ENCODE measurements around the gene KRT7. TPM values are rescaled to one million over a fixed set of nuclear protein-coding genes. Genes with fewer than 3 reads are reported as not detected.
"Not testable (repeated sequence)": the region's sequence is repeated elsewhere in the genome, so short reads cannot be mapped to it uniquely, and the experiment has no call there.

The KRT7 gene
- total RNA-seq, 1 experiment from 2014 or later: 0.80 TPM

DNA sequence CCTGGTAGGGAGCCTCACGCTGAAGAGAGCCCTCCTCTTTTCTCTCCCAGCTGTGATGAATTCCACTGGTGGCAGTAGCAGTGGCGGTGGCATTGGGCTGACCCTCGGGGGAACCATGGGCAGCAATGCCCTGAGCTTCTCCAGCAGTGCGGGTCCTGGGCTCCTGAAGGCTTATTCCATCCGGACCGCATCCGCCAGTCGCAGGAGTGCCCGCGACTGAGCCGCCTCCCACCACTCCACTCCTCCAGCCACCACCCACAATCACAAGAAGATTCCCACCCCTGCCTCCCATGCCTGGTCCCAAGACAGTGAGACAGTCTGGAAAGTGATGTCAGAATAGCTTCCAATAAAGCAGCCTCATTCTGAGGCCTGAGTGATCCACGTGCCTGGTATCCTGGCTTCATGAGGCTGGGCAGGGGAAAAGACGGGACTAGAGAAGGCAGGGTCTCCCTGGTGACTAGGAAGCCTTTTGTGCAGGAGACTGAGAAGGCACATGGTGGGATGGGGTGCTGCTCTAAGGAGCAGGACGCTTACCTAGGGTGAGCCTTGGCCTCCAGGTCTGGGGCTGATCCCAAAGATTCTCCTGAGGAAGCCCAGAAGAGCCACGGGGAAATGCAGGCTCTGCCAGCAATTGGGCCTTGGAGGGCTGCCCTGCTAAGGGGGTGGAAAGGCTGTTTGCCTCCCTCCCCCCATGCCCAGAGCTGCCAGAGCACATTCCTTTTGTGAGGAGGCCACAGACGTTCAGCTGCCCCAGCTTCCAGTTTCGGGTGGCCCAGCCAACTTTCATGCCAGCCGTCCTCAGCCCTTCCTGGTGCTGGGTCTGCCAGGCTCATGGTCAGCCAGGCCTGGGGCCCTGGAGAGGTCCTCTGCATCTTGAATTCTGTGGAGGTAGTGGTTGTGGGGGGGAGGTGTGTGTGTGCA, 15.8 kb downstream of the KRT7 start:
- H3K4me3 ChIP-seq (ENCODE audit: insufficient read depth, low read depth, low read length): no peak overlapping the region
- no peaks in the 10 kb centered on the region for H3K36me3 ChIP-seq (replicated peaks; ENCODE audit: control insufficient read depth, insufficient read depth, low read length)
- peak; percentile 48 for DNase-seq
- H3K27me3 ChIP-seq (ENCODE audit: control insufficient read depth, insufficient read depth, low read length): peaks cover 14% of the 10 kb centered on the region

DNA sequence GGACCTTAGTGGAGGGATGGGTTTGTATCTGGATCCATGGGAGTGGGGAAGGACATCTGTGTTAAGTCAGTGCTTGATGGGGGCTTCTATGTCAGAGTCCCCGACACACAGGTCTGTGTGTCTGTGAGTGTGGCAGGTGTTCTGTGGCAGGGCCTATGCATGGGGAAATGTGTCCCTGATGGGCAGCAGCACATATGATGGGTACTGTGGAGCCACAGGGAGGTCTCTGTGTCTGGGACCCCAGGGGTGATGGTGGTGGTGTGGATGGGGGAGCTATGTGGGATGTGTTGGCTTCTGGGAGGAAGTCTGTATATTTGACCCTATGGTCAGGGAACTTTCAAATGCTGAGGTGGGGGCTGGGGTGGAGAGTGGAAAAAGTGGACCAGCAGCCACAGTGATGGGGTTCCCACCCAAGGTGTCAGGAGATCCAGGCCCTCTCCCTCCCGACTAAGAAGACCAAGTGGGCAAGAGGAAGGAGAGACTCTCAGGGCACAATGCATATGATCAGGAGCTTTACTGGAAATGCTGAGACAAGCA, 16.5 kb downstream of the KRT7 start:
- Histone ChIP-seq H3K36me3 (replicated peaks; ENCODE audit: control insufficient read depth, insufficient read depth, low read length) (no peaks in the 10 kb centered on the region), H3K4me3 (ENCODE audit: insufficient read depth, low read depth, low read length) (no peak overlapping the region; the same call in 1 of the 2 replicates), H3K27me3 (ENCODE audit: control insufficient read depth, insufficient read depth, low read length) (peaks cover 14% of the 10 kb centered on the region)
- DNase-seq: no peak

DNA sequence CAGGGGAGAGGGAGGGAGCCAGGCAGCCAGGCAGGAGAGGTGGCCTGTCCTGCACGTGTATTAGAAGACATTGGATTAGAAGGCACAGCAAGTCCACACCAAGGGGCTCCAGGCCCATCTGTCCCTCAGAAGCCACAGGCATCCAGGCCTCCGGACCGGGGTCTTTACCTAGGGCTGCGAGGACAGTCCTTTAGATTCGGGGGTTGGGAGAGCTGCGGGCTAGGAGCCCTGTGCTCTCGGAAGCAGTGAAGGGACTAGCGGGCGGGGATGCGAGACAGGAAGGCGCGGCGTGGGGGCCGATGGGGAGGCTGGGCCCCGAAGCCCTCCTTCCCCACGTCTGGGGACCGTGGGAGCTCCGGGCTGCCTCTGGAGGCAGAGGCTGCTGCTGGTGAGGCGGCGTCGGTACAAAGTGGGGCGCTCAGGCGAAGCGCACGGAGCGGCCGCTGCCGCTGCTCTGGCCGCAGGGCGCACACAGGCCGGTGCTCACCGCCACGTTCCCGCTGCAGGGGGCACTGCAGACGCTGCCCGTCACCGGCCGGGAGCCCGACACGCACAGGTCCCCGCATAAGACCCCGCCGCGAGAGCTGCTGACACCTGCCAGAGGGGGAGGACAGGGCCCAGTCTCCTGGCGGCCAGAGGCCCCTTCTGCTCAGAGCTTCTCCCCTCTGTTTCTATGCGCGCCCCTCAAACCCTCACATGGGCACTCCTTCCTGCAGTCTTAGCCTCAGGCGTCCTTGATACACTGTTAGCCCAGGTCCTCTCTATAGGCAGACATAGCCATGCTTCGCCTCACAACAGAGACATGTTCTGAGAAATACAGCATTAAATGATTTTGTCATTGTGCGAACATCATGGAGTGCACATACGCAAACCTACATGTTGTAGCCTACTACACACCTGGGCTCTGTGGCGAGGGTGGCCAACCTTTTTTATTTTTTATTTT, 17.3 kb downstream of the KRT7 start:
- peak; percentile 80 for DNase-seq
- H3K36me3 ChIP-seq (replicated peaks; ENCODE audit: control insufficient read depth, insufficient read depth, low read length): no peaks in the 10 kb centered on the region
- peak overlapping the region; percentile 34 for H3K4me3 ChIP-seq (ENCODE audit: insufficient read depth, low read depth, low read length)
- peaks cover 14% of the 10 kb centered on the region for H3K27me3 ChIP-seq (ENCODE audit: control insufficient read depth, insufficient read depth, low read length)

DNA sequence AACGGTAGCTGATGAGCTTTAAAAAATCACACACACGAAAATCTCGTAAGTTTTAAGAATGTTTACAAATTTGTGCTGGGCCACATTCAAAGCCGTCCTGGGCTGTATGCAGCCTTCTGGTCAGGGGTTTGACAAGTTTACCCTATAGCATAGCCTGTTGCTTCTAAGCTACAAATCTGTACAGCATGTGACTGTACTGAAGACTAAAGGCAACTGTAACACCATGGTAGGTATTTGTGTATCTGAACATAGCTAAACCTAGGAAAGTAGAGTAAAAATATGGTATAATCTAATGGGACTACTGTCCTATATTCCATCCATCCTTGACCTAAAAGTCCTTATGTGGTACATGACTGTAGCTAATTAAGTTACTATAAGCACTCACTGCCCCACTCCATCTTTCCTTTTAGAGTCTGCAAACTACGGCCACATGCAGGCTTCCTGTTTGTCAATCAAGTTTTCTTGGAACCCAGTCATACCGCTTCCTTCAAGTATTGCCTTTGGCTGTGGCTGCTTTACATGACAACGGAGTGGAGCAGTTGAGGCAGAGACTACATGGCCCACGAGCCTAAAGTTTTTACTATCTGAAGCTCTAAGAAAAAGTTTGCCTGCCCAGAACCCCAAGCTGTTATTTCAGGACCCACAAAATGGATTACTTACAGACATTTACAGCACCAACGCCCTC, 18.5 kb downstream of the KRT7 start:
- H3K27me3 ChIP-seq (ENCODE audit: control insufficient read depth, insufficient read depth, low read length): peaks cover 14% of the 10 kb centered on the region
- no peak overlapping the region for H3K4me3 ChIP-seq (ENCODE audit: insufficient read depth, low read depth, low read length)
- no peaks in the 10 kb centered on the region for H3K36me3 ChIP-seq (replicated peaks; ENCODE audit: control insufficient read depth, insufficient read depth, low read length)
- no peak for DNase-seq

DNA sequence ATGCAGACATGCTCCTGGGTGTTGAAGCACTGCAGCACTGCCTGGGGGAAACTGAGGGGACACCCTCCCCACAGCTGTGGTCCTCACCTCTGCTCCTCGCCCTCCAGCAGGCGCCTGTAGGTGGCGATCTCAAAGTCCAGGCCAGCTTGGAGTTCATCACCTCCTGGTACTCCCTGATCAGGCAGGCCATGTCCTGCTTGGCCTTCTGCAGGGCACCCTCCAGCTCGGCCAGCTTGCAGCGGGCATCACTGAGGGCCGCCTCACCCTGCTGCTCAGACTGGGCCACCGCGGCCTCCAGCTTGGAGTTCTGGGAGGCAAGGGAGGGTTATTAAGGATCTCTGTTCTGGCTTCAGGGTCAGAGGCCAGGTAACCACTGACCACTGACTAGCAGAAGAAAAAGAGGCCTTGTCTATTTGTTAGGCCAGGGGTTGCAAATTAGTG, 19.2 kb downstream of the KRT7 start:
- peak; percentile 72 for DNase-seq
- peaks cover 16% of the 10 kb centered on the region for H3K27me3 ChIP-seq (ENCODE audit: control insufficient read depth, insufficient read depth, low read length)
- not testable (repeated sequence) for H3K36me3 ChIP-seq (replicated peaks; ENCODE audit: control insufficient read depth, insufficient read depth, low read length); H3K4me3 ChIP-seq (ENCODE audit: insufficient read depth, low read depth, low read length)

DNA sequence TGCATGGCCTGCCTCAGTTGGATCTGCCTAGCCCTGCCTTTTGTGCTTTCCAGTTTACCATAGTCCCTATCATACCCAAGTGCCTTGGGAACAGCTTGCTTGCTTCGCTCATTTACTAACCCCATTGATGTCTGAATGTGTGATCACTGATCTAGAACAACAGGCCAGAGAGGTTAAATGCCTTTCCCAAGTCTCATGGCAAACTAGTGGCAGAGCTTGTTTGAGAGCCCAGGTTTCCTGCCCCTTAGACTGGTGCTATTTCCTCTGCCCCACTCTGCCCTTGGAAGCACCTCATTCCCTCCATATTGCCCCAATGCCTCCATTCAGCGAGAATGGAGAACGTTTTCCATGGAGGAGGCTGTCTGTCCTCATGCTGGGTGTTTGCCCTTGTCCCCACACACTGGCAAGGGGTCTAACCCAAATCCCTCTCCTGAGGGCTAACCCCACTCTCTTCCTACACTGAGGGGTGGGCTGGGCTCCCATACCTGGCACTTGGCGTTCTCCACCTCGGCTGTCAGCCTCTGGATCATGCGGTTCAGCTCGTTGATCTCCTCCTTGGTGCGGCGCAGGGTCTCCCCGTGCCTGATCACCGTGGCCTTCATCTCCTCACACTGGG, 19.8 kb downstream of the KRT7 start:
- H3K36me3 ChIP-seq (replicated peaks; ENCODE audit: control insufficient read depth, insufficient read depth, low read length): no peaks in the 10 kb centered on the region
- DNase-seq: peak; percentile 26
- H3K27me3 ChIP-seq (ENCODE audit: control insufficient read depth, insufficient read depth, low read length): peaks cover 22% of the 10 kb centered on the region
- H3K4me3 ChIP-seq (ENCODE audit: insufficient read depth, low read depth, low read length): no peak overlapping the region

DNA sequence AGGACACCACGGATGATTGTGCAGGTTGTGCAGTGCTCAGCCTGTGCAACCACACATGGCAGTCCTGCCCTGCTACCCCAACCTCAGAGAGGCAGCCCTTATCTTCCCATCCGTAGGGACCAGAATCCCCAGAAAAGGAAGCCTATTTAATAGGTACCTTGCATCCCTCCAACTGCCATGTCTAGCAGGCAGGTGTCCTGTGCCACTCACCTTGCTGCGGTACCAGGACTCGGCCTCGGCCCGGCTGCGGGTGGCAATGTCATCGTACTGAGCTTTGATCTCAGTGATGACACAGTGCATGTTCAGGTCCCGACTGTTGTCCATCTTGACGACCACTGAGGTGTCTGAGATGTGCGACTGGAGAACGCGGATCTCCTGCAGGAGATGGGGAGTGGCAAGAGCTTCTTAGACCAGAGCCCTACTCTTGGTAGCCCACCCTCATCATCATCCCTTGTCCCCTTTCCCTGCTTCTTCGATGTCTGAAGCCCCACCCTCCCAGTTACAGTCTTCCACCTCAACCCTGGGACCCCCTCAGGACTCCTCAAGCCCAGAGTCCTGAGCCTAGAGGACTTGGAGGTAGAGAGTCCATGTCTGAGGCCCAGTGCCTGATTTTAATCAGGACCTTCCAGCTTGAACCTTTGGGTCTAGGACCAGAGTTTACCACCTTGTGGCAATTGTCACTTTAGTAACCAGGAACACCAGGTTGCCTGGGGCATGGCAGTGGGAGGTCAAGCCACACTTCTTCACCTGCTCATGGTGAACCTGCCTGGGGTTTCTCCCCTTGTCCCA, 20.5 kb downstream of the KRT7 start:
- DNase-seq: no peak
- no peak overlapping the region for H3K4me3 ChIP-seq (ENCODE audit: insufficient read depth, low read depth, low read length)
- H3K36me3 ChIP-seq (replicated peaks; ENCODE audit: control insufficient read depth, insufficient read depth, low read length): no peaks in the 10 kb centered on the region
- H3K27me3 ChIP-seq (ENCODE audit: control insufficient read depth, insufficient read depth, low read length): peaks cover 29% of the 10 kb centered on the region

DNA sequence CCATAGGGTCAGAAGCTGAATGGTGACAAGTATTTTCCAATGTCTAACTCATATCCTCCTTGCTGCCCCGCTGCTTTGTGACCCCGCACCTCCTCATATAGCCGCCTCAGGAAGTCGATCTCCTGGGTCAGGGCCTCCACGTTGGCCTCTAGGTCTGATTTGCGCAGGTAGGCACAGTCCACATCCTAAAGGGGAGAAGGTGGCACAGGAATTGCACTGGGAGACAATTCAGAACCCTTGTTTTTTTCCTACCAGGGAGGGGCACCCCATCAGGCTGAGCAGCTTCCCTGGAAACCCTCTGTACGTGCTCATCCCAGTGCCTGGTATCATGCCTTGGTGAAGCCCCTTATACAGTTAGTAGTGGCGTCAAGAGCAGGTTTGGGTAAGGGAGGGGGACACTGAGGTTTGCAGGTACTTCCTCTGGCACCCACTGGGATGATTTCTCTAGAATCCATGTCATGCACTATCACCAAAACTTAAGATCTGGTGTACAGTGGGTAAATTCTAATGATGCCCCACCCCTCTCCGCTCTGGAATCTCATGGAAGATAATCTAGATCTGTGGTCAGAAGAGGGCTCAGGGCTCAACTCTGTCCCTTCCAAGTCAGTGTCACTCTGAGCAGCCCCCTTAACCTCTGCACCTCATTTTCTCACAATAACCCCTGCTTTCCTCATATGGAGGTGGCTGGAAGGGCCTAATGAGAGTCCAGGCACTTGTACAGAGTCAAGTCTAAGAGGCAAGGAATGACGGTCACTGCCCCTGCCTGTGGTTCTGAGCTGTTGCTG, 21.3 kb downstream of the KRT7 start:
- Histone ChIP-seq H3K36me3 (replicated peaks; ENCODE audit: control insufficient read depth, insufficient read depth, low read length) (no peaks in the 10 kb centered on the region), H3K4me3 (ENCODE audit: insufficient read depth, low read depth, low read length) (no peak overlapping the region), H3K27me3 (ENCODE audit: control insufficient read depth, insufficient read depth, low read length) (peaks cover 36% of the 10 kb centered on the region)
- peak; percentile 19 for DNase-seq

DNA sequence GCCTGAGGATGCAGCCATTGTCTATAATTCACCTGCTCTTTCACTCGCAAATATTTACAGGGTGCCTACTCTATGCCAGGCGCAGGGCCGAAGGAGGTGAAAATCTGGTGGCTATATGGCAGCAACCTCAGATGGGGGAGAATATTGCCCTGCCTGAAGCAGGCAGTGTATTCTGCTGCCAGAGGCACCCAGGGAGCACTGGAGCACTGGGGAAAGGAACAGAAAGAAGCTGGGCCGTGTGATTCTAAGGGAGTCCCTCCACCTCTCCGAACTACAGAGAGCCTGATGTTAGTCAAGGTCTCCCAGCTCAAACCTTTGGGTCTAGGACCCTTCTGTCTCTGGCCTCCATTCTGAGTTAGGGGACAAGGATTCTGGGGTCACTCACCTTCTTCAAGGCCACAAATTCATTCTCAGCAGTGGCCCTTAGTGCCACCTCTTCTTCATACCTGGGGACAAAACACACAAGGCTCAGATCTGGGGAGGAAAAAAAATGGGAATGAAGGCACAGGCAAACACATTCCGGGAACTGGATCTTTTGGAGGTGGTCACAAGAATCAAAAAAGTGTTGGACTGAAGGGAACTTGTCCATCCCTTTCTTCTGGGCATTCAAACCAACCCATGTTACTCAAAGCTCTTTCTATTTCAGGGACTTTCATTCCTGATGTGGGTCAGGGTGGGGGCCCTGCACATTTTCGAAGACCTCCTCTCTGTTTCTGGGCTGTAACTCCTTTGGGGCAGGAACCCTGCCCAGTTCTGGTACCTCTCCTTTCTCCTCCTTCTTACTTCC, 22.1 kb downstream of the KRT7 start:
- Histone ChIP-seq H3K4me3 (ENCODE audit: insufficient read depth, low read depth, low read length) (no peak overlapping the region), H3K27me3 (ENCODE audit: control insufficient read depth, insufficient read depth, low read length) (peaks cover 31% of the 10 kb centered on the region), H3K36me3 (replicated peaks; ENCODE audit: control insufficient read depth, insufficient read depth, low read length) (no peaks in the 10 kb centered on the region)
- DNase-seq: peak; percentile 21

DNA sequence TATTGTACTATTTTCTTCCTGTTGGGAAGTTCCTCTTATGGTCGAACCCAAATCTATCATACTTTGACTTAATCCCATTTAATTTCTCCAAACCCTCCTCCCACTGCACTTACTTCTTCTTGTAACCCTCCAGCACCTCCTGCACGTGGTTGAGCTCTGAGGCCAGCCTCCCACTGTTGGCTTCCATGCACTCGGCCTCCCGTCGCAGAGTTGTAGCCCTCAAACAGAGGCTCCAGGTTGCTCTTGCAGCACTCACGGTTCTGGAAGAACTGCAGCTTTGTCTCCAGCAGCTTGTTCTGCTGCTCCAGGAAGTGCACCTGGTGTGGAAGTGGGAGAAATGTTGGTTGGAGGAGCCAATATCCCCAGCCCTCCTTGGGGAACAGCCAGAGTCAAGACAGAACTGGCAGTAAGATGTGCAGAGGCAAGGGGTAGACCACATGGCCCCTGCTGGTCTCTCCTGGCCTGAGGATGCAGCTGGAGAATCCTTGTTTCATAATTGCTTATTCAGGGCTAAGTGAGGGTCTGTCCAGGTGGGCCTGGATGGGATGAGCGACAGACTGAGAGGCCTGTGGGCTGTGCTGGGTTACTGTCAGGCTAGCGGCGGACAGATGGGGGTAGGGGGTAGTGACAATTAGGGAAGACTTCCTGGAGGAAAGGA, 23.0 kb downstream of the KRT7 start:
- peak; percentile 56 for DNase-seq
- H3K36me3 ChIP-seq (replicated peaks; ENCODE audit: control insufficient read depth, insufficient read depth, low read length): no peaks in the 10 kb centered on the region
- H3K4me3 ChIP-seq (ENCODE audit: insufficient read depth, low read depth, low read length): no peak overlapping the region
- H3K27me3 ChIP-seq (ENCODE audit: control insufficient read depth, insufficient read depth, low read length): peaks cover 25% of the 10 kb centered on the region

DNA sequence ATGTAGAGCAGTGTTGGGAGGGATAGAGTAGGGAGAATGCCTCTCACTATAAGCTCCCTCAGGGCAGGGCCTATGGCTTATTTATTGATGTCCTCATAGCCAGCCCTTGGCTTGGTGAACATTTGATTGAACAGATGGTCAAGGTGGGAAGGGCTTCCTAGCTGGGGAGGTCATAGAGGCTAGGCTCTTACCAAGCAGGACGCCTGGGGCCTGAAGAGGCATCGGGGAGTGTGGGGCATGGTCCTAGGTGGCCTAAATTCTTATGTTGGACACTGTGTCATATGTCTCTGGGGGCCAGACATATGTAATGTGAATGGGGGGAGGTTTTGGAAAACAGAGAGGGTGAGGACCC, 23.5 kb downstream of the KRT7 start:
- peaks cover 25% of the 10 kb centered on the region for H3K27me3 ChIP-seq (ENCODE audit: control insufficient read depth, insufficient read depth, low read length)
- H3K36me3 ChIP-seq (replicated peaks; ENCODE audit: control insufficient read depth, insufficient read depth, low read length): no peaks in the 10 kb centered on the region
- DNase-seq: no peak
- no peak overlapping the region for H3K4me3 ChIP-seq (ENCODE audit: insufficient read depth, low read depth, low read length)

DNA sequence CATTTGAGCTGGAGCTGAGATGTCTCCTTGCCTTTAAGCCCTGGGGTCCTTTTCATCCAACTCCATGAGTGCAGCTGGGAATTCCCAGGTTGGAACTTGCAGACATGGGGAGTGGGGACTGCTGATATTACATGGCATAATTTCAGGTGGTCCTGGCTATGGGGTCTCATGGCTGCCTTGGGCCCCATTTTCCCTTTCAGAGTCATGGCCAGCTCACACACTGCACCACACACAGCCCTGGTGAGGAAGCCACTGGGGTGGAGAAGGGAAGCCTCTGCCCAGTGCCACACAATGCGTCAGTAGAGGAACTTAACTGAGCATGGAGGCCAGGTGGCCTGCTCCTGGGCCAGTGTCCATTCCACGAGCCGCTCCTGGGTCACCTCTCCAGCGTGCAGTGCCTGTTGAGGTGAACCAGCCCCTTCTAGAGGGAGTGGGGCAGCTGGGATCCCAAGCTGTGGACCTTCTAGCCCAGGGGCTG, 24.1 kb downstream of the KRT7 start:
- no peaks in the 10 kb centered on the region for H3K36me3 ChIP-seq (replicated peaks; ENCODE audit: control insufficient read depth, insufficient read depth, low read length)
- H3K27me3 ChIP-seq (ENCODE audit: control insufficient read depth, insufficient read depth, low read length): peaks cover 25% of the 10 kb centered on the region
- DNase-seq: no peak
- no peak overlapping the region for H3K4me3 ChIP-seq (ENCODE audit: insufficient read depth, low read depth, low read length)
